Adrenal gland (tissue), 12 donors: ENCODE results near the gene LMLN. TPM values are rescaled to one million over a fixed set of nuclear protein-coding genes. Genes with fewer than 3 reads are reported as not detected.

Source experiments
- DNase-seq, 7 donors: peaks; one replicate each; pipeline ENCODE4 v3.0.0-alpha.2; 2019 to 2020
- H3K27ac ChIP-seq, 5 donors: fragments of 200-600 bp; sonication (generic) in 4 of 5; 1 replicate in 3 of 5; 2 replicates in 2 of 5; pipeline versions ENCODE4 v1.5.1 to v1.8.0; 2016 to 2020; ENCODE audit warnings: mild to moderate bottlenecking in 1 of 5
- H3K27me3 ChIP-seq: fragments of 200-600 bp; 2 replicates; pipeline ENCODE4 v1.8.0; 2021
- H3K36me3 ChIP-seq, 2 donors: fragments of 200-600 bp; replicated peaks in 1 of 2; 1 replicate in 1 of 2; 2 replicates in 1 of 2; pipeline versions ENCODE4 v1.5.1 to v1.8.0; 2018 to 2022
- H3K4me1 ChIP-seq, 2 donors: fragments of 200-600 bp; replicated peaks in 1 of 2; 1 replicate in 1 of 2; 2 replicates in 1 of 2; pipeline versions ENCODE4 v1.5.1 to v1.8.0; 2018 to 2021
- H3K4me3 ChIP-seq, 4 donors: fragments of 200-600 bp; sonication (generic) in 3 of 4; one replicate each; pipeline ENCODE4 v1.5.1; 2016 to 2018
- H3K9me3 ChIP-seq, 3 donors: fragments of 200-600 bp; sonication (generic) in 1 of 3; replicated peaks in 1 of 3; 1 replicate in 2 of 3; 2 replicates in 1 of 3; pipeline versions ENCODE4 v1.5.1 to v1.8.0; 2016 to 2021
- CTCF ChIP-seq, 6 experiments: fragments of 450-650 bp in 4 of 6; fragments of 200-600 bp in 2 of 6; sonication (generic) in 1 of 6; IDR thresholded peaks; 1 replicate in 5 of 6; 2 replicates in 1 of 6; pipeline versions ENCODE4 v1.5.1 to v1.8.0; 2016 to 2021; ENCODE audit warnings: antibody characterized with exemption in 6 of 6, mild to moderate bottlenecking in 2 of 6, moderate library complexity in 1 of 6
- POLR2A ChIP-seq, 2 donors: fragments of 450-650 bp; IDR thresholded peaks; one replicate each; pipeline ENCODE4 v1.6.1; 2017; ENCODE audit warnings: antibody characterized with exemption in 2 of 2, mild to moderate bottlenecking in 2 of 2, moderate library complexity in 1 of 2
- WGBS, 4 donors: extraction: QIAGEN DNeasy Blood & Tissue Kit in 2 of 4; methylation state at CpG; one replicate each; pipeline versions ENCODE4 v1.1.5 to v1.1.7; 2013 to 2017; 5-methylcytosine and 5-hydroxymethylcytosine counted together
- intact Hi-C, 2 donors: fragments of 100-400 bp; cut with DNase I; formaldehyde crosslinking; loops; one replicate each; pipeline versions ENCODE4 v1.14.1 to v1.15.0; 2022 to 2023
- polyA plus RNA-seq, 3 donors: library from polyadenylated mRNA; stranded (reverse); fragments of 200-250 nt in 2 of 3; fragments of 350-450 nt in 1 of 3; fragmentation: Illumina TruSeq in 1 of 3; extraction: RNeasy Lipid Tissue Mini Kit (QIAGEN cat#74804) in 1 of 3; gene quantifications; one replicate each; pipeline ENCODE4 v1.2.3, GENCODE V29; 2013 to 2014
- total RNA-seq, 9 donors: library from RNA; depleted of rRNA in 4 of 9; stranded (reverse); fragments of >200 nt in 4 of 9; fragments of 120-200 nt in 1 of 9; fragmentation: NEBNext Ultra II Directional in 1 of 9; extraction: Animal tissue kit (Norgen Biotek cat#: 25700) in 1 of 9; gene quantifications; one replicate each; pipeline versions ENCODE4 v1.1.0 to v1.2.4, GENCODE V29; 2013 to 2023
- donor health status: healthy with polysubstance abuse.
- donor health status: Bipolar disorder and iron deficiency.
- donor health status: DM: yes; HTN: yes; CAD: no.
- donor health status: DM: no; HTN: no; CAD: no.
- donor health status: DM: no; HTN: no; CAD: no.
- donor health status: DM: yes; HTN: yes; CAD: no.

LMLN gene
- total and polyA plus RNA-seq, 12 donors, result 3.0 to 11.2 (median 6.4) TPM

- no peak for DNase-seq
- Histone ChIP-seq H3K4me3 (no peak overlapping the region), H3K9me3 (no peaks in the 10 kb centered on the region), H3K4me1 (no peaks in the 10 kb centered on the region), H3K27ac (no peak overlapping the region), H3K36me3 (peaks cover 0 to 3% of the 10 kb centered on the region in 2 donors), H3K27me3 (peaks cover 8% of the 10 kb centered on the region)
- intact Hi-C loops, result no loop called here
- 59 to 72% (median 66%) methylated on average over 2 of the region's 2 CpGs for WGBS, 4 donors
- no peak for TF ChIP-seq POLR2A (IDR thresholded peaks at IDR 0.05)
- no peak for TF ChIP-seq CTCF (IDR thresholded peaks at IDR 0.05)
These were observed 107.4 kb downstream of the LMLN start for GRCh38 chr3:198067416-198067815.

- no peaks in the 10 kb centered on the region for H3K9me3 ChIP-seq
- peaks cover 24% of the 10 kb centered on the region for H3K27me3 ChIP-seq
- TF ChIP-seq CTCF (IDR thresholded peaks at IDR 0.05), result no peak
- no peak for TF ChIP-seq POLR2A (IDR thresholded peaks at IDR 0.05)
- 85 to 92% (median 90%) methylated on average over 5 of the region's 5 CpGs for WGBS, 4 donors
- H3K36me3 ChIP-seq, result peaks cover 0 to 3% of the 10 kb centered on the region in 2 donors
- no peaks in the 10 kb centered on the region for H3K4me1 ChIP-seq
- no peak for DNase-seq
- H3K27ac ChIP-seq, result no peak overlapping the region
- no peak overlapping the region for H3K4me3 ChIP-seq
- intact Hi-C loops, result no loop called here
These were observed 110.9 kb downstream of the LMLN start for GRCh38 chr3:198070871-198071270.

GRCh38 chr3:198071602-198072287, 111.7 kb downstream of the LMLN start:
- TF ChIP-seq POLR2A (IDR thresholded peaks at IDR 0.05), result no peak
- no peak for TF ChIP-seq CTCF (IDR thresholded peaks at IDR 0.05)
- Histone ChIP-seq H3K4me1 (no peaks in the 10 kb centered on the region), H3K27me3 (peaks cover 29% of the 10 kb centered on the region), H3K36me3 (peaks cover 0 to 3% of the 10 kb centered on the region in 2 donors), H3K9me3 (no peaks in the 10 kb centered on the region), H3K27ac (no peak overlapping the region), H3K4me3 (no peak overlapping the region)
- intact Hi-C loops, result no loop called here
- 57 to 72% (median 70%) methylated on average over 4 of the region's 4 CpGs for WGBS, 4 donors
- DNase-seq, result no peak

GRCh38 chr3:198076722-198077308, 116.8 kb downstream of the LMLN start:
- no peak for DNase-seq
- Histone ChIP-seq H3K27ac (no peak overlapping the region), H3K36me3 (no peaks in the 10 kb centered on the region), H3K4me3 (no peak overlapping the region), H3K4me1 (peaks cover 7 to 14% of the 10 kb centered on the region in 2 donors), H3K27me3 (peaks cover 69% of the 10 kb centered on the region), H3K9me3 (no peaks in the 10 kb centered on the region)
- WGBS, 4 donors, result 51 to 59% (median 56%) methylated on average over 8 of the region's 8 CpGs
- TF ChIP-seq POLR2A (IDR thresholded peaks at IDR 0.05) (no peak), CTCF (IDR thresholded peaks at IDR 0.05) (no peak)
- intact Hi-C loops, result no loop called here
